ENCODE measurements around the gene USP33. TPM values are rescaled to one million over a fixed set of nuclear protein-coding genes. Genes with fewer than 3 reads are reported as not detected.

The USP33 gene
- total and polyA plus RNA-seq, 8 donors = 17.3 to 174 (median 61.2) TPM

- Histone ChIP-seq H3K4me1 (peaks cover 0 to 13% (median 8%) of the 10 kb centered on the region in 4 donors), H3K9me3 (no peaks in the 10 kb centered on the region), H3K27ac (no peak overlapping the region), H3K36me3 (no peaks in the 10 kb centered on the region), H3K4me3 (no peak overlapping the region), H3K27me3 (no peaks in the 10 kb centered on the region)
- intact Hi-C loops (cut with DNase I; ENCODE audit: low total_unique reads) = no loop called here
- WGBS, 5 donors = 92 to 98% (median 95%) methylated on average over 6 of the region's 6 CpGs
- no peak for TF ChIP-seq CTCF (IDR thresholded peaks at IDR 0.05)
- TF ChIP-seq POLR2A (IDR thresholded peaks at IDR 0.05) = no peak
- no peak for TF ChIP-seq POLR2AphosphoS5 (IDR thresholded peaks at IDR 0.05)
- TF ChIP-seq EP300 (IDR thresholded peaks at IDR 0.05) = no peak
- no peak for DNase-seq
These were observed 101.4 kb downstream of the USP33 start for GRCh38 chr1:77658271-77658670.

GRCh38 chr1:77655431-77655974, 104.1 kb downstream of the USP33 start:
- Histone ChIP-seq H3K4me3 (no peak overlapping the region), H3K4me1 (peaks cover 0 to 22% (median 11%) of the 10 kb centered on the region in 4 donors), H3K9me3 (peaks cover 0 to 4% (median 2%) of the 10 kb centered on the region in 4 donors), H3K27me3 (no peaks in the 10 kb centered on the region), H3K36me3 (peaks cover 0 to 9% (median 5%) of the 10 kb centered on the region in 4 donors), H3K27ac (no peak overlapping the region)
- intact Hi-C loops (cut with DNase I; ENCODE audit: low total_unique reads) = no loop called here
- no peak for TF ChIP-seq CTCF (IDR thresholded peaks at IDR 0.05)
- TF ChIP-seq POLR2A (IDR thresholded peaks at IDR 0.05) = no peak
- TF ChIP-seq EP300 (IDR thresholded peaks at IDR 0.05) = no peak
- peak in 1 of 2 donors; percentile 45 for DNase-seq
- 39 to 49% (median 43%) methylated on average over 2 of the region's 2 CpGs for WGBS, 5 donors

GRCh38 chr1:77652970-77653516, 106.6 kb downstream of the USP33 start:
- no peak overlapping the region for H3K4me3 ChIP-seq
- WGBS, 5 donors = 84 to 93% (median 87%) methylated on average over 6 of the region's 6 CpGs
- H3K27me3 ChIP-seq = no peaks in the 10 kb centered on the region
- DNase-seq = no peak
- H3K36me3 ChIP-seq = peaks cover 0 to 9% (median 5%) of the 10 kb centered on the region in 4 donors
- no peak overlapping the region for H3K27ac ChIP-seq
- TF ChIP-seq CTCF (IDR thresholded peaks at IDR 0.05) (no peak), EP300 (IDR thresholded peaks at IDR 0.05) (no peak), POLR2A (IDR thresholded peaks at IDR 0.05) (no peak), POLR2AphosphoS5 (IDR thresholded peaks at IDR 0.05) (no peak)
- H3K4me1 ChIP-seq = peaks cover 0 to 22% (median 11%) of the 10 kb centered on the region in 4 donors
- H3K9me3 ChIP-seq = peaks cover 9 to 21% (median 17%) of the 10 kb centered on the region in 4 donors
- intact Hi-C loops (cut with DNase I; ENCODE audit: low total_unique reads) = no loop called here

- H3K36me3 ChIP-seq = peaks cover 0 to 9% (median 5%) of the 10 kb centered on the region in 4 donors
- TF ChIP-seq POLR2A (IDR thresholded peaks at IDR 0.05) = no peak
- no peak for TF ChIP-seq CTCF (IDR thresholded peaks at IDR 0.05)
- TF ChIP-seq EP300 (IDR thresholded peaks at IDR 0.05) = no peak
- no peak for TF ChIP-seq POLR2AphosphoS5 (IDR thresholded peaks at IDR 0.05)
- no peak overlapping the region for H3K27ac ChIP-seq
- intact Hi-C loops (cut with DNase I; ENCODE audit: low total_unique reads) = no loop called here
- H3K4me3 ChIP-seq = no peak overlapping the region
- H3K27me3 ChIP-seq = no peaks in the 10 kb centered on the region
- peaks cover 0 to 22% (median 11%) of the 10 kb centered on the region in 4 donors for H3K4me1 ChIP-seq
- H3K9me3 ChIP-seq = peaks cover 9 to 21% (median 17%) of the 10 kb centered on the region in 4 donors
- peak in 1 of 2 donors; percentile 9 for DNase-seq
These were observed 107.4 kb downstream of the USP33 start for GRCh38 chr1:77652268-77652667.
